Trophoblast cell (in vitro differentiated cells and primary cell): ENCODE results near the gene PLCB3.

Experiments
- DNase-seq, 2 donors: peaks; one replicate each; pipeline ENCODE4 v3.0.0-alpha.2; 2016
- H2AFZ ChIP-seq: 2 replicates; pipeline ENCODE4 v1.6.1; 2013; ENCODE audit warnings: low read length, moderate library complexity, mild to moderate bottlenecking; ENCODE audit not compliant: insufficient read depth, poor library complexity
- H2AK5ac ChIP-seq: 2 replicates; pipeline ENCODE4 v1.6.1; 2013; ENCODE audit warnings: mild to moderate bottlenecking, low read length
- H2BK120ac ChIP-seq: 2 replicates; pipeline ENCODE4 v1.6.1; 2013; ENCODE audit warnings: low read length, mild to moderate bottlenecking, moderate library complexity; ENCODE audit not compliant: insufficient read depth, poor library complexity
- H2BK12ac ChIP-seq: 2 replicates; pipeline ENCODE4 v1.6.1; 2013; ENCODE audit warnings: mild to moderate bottlenecking, low read length, moderate library complexity
- H2BK5ac ChIP-seq: 2 replicates; pipeline ENCODE4 v1.6.1; 2013; ENCODE audit warnings: low read length, low read depth, moderate library complexity, mild to moderate bottlenecking; ENCODE audit not compliant: poor library complexity
- H3K14ac ChIP-seq: 2 replicates; pipeline ENCODE4 v1.6.1; 2013; ENCODE audit warnings: mild to moderate bottlenecking, low read length
- H3K18ac ChIP-seq: 2 replicates; pipeline ENCODE4 v1.6.1; 2013; ENCODE audit warnings: mild to moderate bottlenecking, low read length
- H3K23ac ChIP-seq: 2 replicates; pipeline ENCODE4 v1.6.1; 2013; ENCODE audit warnings: low read length
- H3K27ac ChIP-seq: 2 replicates; pipeline ENCODE4 v1.5.1; 2013; ENCODE audit warnings: low read depth, mild to moderate bottlenecking, inconsistent platforms, low read length, moderate library complexity
- H3K27me3 ChIP-seq: 2 replicates; pipeline ENCODE4 v1.6.1; 2013; ENCODE audit warnings: inconsistent platforms, mild to moderate bottlenecking, low read length, moderate library complexity; ENCODE audit not compliant: insufficient read depth
- H3K36me3 ChIP-seq, 2 experiments: 1 replicate in 1 of 2; 2 replicates in 1 of 2; pipeline ENCODE4 v1.6.1; 2013; ENCODE audit warnings: low read length in 2 of 2, mild to moderate bottlenecking in 2 of 2, moderate library complexity in 1 of 2; ENCODE audit not compliant: insufficient read depth in 2 of 2, control insufficient read depth in 1 of 2
- H3K4ac ChIP-seq: 2 replicates; pipeline ENCODE4 v1.6.1; 2013; ENCODE audit warnings: low read depth, mild to moderate bottlenecking, low read length, moderate library complexity
- H3K4me1 ChIP-seq, 2 experiments: 1 replicate in 1 of 2; 2 replicates in 1 of 2; pipeline ENCODE4 v1.6.1; 2013; ENCODE audit warnings: low read length in 2 of 2, mild to moderate bottlenecking in 2 of 2, moderate library complexity in 1 of 2; ENCODE audit not compliant: insufficient read depth in 2 of 2, control insufficient read depth in 1 of 2
- H3K4me2 ChIP-seq: 2 replicates; pipeline ENCODE4 v1.6.1; 2013; ENCODE audit warnings: inconsistent platforms, mild to moderate bottlenecking, low read length, moderate library complexity
- H3K4me3 ChIP-seq: 2 replicates; pipeline ENCODE4 v1.5.1; 2013; ENCODE audit warnings: mild to moderate bottlenecking, low read depth, low read length, inconsistent platforms
- H3K79me1 ChIP-seq: one replicate; pipeline ENCODE4 v1.6.1; 2013; ENCODE audit warnings: low read length
- H3K79me2 ChIP-seq: 2 replicates; pipeline ENCODE4 v1.6.1; 2013; ENCODE audit warnings: low read length, mild to moderate bottlenecking; ENCODE audit not compliant: control insufficient read depth, insufficient read depth, poor library complexity
- H3K9ac ChIP-seq: 2 replicates; pipeline ENCODE4 v1.6.1; 2013; ENCODE audit warnings: mild to moderate bottlenecking, low read length
- H3K9me3 ChIP-seq: 2 replicates; pipeline ENCODE4 v1.6.1; 2013; ENCODE audit warnings: low read depth, mild to moderate bottlenecking, control low read depth, inconsistent platforms, low read length; ENCODE audit not compliant: insufficient read depth
- H4K12ac ChIP-seq: 2 replicates; pipeline ENCODE4 v1.6.1; 2013; ENCODE audit warnings: low read depth, mild to moderate bottlenecking, low read length, moderate library complexity
- H4K8ac ChIP-seq: 2 replicates; pipeline ENCODE4 v1.6.1; 2013; ENCODE audit warnings: low read depth, mild to moderate bottlenecking, low read length, moderate library complexity
- H4K91ac ChIP-seq: one replicate; pipeline ENCODE4 v1.6.1; 2013; ENCODE audit warnings: low read depth, mild to moderate bottlenecking, low read length, moderate library complexity
- WGBS: extraction: QIAGEN DNeasy Blood & Tissue Kit; methylation state at CpG from one replicate; pipeline ENCODE4 v1.1.7; 2013; ENCODE audit warnings: missing lambda C conversion rate; ENCODE audit not compliant: insufficient read length, insufficient coverage; ENCODE audit errors: extremely low coverage; 5-methylcytosine and 5-hydroxymethylcytosine counted together

The PLCB3 gene

DNA sequence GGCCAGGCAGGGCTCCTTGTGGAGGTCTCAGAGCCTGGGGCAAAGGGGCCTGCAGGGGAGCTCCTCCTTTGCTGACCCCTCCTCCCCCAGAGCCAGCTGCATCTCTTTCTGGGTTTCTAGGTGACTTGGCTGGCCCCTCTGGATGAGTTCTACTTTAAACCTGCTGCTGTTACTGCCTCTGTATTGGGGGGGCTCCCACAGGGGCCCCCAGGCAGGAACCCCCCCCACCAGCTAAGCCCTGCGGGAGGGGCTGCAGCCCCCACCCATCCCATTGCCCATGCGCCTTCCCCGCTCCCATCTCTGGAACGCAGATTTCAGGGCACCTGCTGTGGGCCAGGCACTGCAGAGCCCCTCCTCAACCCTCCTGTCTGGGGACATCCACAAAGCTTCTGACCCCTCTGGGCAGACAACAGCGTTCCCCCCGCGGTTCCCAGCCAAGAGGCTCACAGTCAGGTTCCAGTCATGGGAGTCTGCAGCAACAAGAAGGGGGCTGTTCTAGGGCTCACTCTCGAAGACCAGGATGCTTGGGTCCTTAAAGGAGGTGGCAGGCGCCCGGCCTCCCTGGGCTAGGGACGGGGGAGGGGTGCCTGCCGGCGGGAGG is 815 bp upstream of the PLCB3 start:
- H3K27me3 ChIP-seq: no peaks in the 10 kb centered on the region
- no peak overlapping the region for H2BK12ac ChIP-seq
- H3K36me3 ChIP-seq: peaks cover 11 to 18% of the 10 kb centered on the region in 2 experiments
- peaks cover 4% of the 10 kb centered on the region for H3K9me3 ChIP-seq
- no peak for DNase-seq
- no peak overlapping the region for H2BK120ac ChIP-seq
- H3K4me2 ChIP-seq: peak overlapping the region; percentile 88
- H3K9ac ChIP-seq: no peak overlapping the region
- no peak overlapping the region for H2AFZ ChIP-seq
- WGBS: no CpG with 5 or more reads among the region's 13 CpGs
- no peak overlapping the region for H3K23ac ChIP-seq
- H3K14ac ChIP-seq: no peak overlapping the region
- H3K4me3 ChIP-seq: peak overlapping the region; percentile 55
- no peak overlapping the region for H2AK5ac ChIP-seq
- no peak overlapping the region for H3K27ac ChIP-seq
- no peak overlapping the region for H4K12ac ChIP-seq
- peaks cover 8 to 18% of the 10 kb centered on the region in 2 experiments for H3K4me1 ChIP-seq
- H3K4ac ChIP-seq: no peak overlapping the region
- H3K18ac ChIP-seq: peak overlapping the region; percentile 55
- peak overlapping the region; percentile 41 for H4K91ac ChIP-seq
- H3K79me1 ChIP-seq: peaks cover 32% of the 10 kb centered on the region
- peaks cover 20% of the 10 kb centered on the region for H3K79me2 ChIP-seq
- no peak overlapping the region for H2BK5ac ChIP-seq
- H4K8ac ChIP-seq: peak overlapping the region; percentile 85

DNA sequence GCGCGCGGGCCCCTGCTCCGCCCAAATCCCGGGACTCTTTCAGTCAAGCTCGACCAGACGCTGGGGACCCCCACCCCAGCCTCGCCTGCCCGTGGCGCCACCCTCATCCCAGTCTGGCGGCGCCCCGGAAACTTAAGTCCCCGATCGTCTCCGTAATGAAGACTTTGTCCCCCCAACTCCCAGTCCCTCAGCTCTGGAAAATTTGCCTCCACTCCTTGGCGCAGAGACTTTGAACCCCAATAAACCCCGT is 348 bp downstream of the PLCB3 start:
- no peak for DNase-seq
- H2BK5ac ChIP-seq: peak overlapping the region; percentile 0
- peak overlapping the region; percentile 74 for H3K18ac ChIP-seq
- H3K9me3 ChIP-seq: peaks cover 2% of the 10 kb centered on the region
- no CpG with 5 or more reads among the region's 18 CpGs for WGBS
- H2BK120ac ChIP-seq: peak overlapping the region; percentile 28
- H2AFZ ChIP-seq: peak overlapping the region; percentile 41
- H3K4me2 ChIP-seq: peak overlapping the region; percentile 85
- peaks cover 12% of the 10 kb centered on the region for H3K79me2 ChIP-seq
- H4K8ac ChIP-seq: peak overlapping the region; percentile 52
- H3K14ac ChIP-seq: peak overlapping the region; percentile 4
- H2AK5ac ChIP-seq: no peak overlapping the region
- peaks cover 22 to 30% of the 10 kb centered on the region in 2 experiments for H3K36me3 ChIP-seq
- H3K4me3 ChIP-seq: peak overlapping the region; percentile 79
- H3K9ac ChIP-seq: peak overlapping the region; percentile 82
- H3K4ac ChIP-seq: peak overlapping the region; percentile 81
- H3K27me3 ChIP-seq: no peaks in the 10 kb centered on the region
- H3K27ac ChIP-seq: no peak overlapping the region
- no peak overlapping the region for H2BK12ac ChIP-seq
- no peak overlapping the region for H4K12ac ChIP-seq
- H3K79me1 ChIP-seq: peaks cover 23% of the 10 kb centered on the region
- H3K23ac ChIP-seq: no peak overlapping the region
- H3K4me1 ChIP-seq: peaks cover 8 to 16% of the 10 kb centered on the region in 2 experiments
- H4K91ac ChIP-seq: peak overlapping the region; percentile 74

DNA sequence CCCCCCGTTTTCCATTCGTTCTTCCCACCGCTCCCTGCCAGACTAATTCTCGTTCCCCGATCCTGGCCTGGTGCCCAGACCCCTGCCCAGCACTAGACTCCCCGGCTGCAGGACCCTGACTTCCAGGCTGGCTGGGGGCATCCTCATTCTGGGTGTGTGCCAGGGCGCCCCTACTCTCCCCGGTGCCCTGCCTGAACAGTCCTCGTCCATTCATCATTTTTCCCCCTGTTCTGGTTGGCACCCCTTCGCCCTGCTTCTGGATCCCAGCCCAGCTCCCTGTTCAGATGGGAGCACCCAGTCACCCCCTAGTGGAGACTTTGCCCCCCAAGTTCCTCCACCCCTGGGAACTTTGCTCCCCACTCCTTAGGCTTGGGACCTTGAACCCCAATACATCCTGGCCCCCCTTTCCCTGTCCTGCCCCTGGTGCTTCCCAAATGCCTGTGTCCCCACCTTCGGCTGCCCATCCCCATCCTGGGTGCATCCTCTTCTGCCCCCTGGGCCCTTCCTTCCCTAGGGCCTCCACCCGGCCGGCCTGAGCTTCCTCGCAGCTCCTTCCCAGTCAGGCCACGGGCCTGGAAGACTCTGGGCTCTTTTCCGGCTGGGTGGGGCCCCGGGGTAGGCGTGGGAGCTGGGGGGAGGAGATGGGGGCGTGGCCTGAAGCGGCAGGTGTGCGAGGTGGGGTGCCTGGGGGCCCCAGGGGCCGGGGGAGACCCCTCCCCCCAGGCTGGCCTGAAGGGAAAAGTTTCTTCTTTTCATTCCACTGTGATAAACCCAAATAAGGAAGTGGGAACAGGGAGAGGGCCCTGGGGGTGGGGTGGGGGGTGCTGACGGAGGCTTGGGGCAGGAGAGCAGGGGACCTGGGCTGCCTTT is 908 bp downstream of the PLCB3 start:
- Histone ChIP-seq H3K4ac (peak overlapping the region; percentile 81), H2BK5ac (peak overlapping the region; percentile 0), H4K8ac (peak overlapping the region; percentile 83), H3K9me3 (no peaks in the 10 kb centered on the region), H2BK12ac (peak overlapping the region; percentile 50), H3K79me1 (peaks cover 19% of the 10 kb centered on the region), H3K27ac (no peak overlapping the region), H3K79me2 (peaks cover 9% of the 10 kb centered on the region), H3K4me1 (peaks cover 8 to 16% of the 10 kb centered on the region in 2 experiments), H3K4me2 (peak overlapping the region; percentile 85), H3K14ac (peak overlapping the region; percentile 4), H3K27me3 (no peaks in the 10 kb centered on the region), H3K23ac (no peak overlapping the region), H3K18ac (peak overlapping the region; percentile 76), H4K12ac (peak overlapping the region; percentile 65), H4K91ac (peak overlapping the region; percentile 74), H3K4me3 (peak overlapping the region; percentile 79), H2AFZ (peak overlapping the region; percentile 21), H3K9ac (peak overlapping the region; percentile 82), H2BK120ac (peak overlapping the region; percentile 48), H2AK5ac (peak overlapping the region; percentile 77), H3K36me3 (peaks cover 25 to 33% of the 10 kb centered on the region in 2 experiments)
- peak in 1 of 2 donors; percentile 54 for DNase-seq
- no CpG with 5 or more reads among the region's 23 CpGs for WGBS

DNA sequence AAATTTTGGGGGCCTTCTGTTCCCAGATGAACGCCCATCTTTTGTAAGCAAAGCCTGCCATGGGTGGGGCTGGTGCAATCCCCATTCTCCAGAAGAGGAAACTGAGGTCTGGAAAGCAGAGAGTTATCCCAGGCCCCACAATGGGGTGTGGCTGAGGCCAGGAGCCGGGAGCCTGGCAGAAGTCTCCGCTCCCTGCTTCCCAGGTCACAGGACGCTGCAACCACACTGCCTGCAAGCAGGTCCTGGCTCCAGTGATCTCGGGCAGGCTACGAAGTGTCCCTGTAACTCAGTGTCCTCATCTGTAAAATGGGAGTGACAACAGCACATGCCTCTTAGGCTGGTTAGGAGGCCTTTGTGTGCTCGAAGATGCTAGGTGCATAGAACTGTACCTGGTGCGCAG is 1.7 kb downstream of the PLCB3 start:
- Histone ChIP-seq H2AFZ (no peak overlapping the region), H3K9ac (no peak overlapping the region), H2BK5ac (no peak overlapping the region), H3K4me2 (peak overlapping the region; percentile 85), H4K12ac (no peak overlapping the region), H3K9me3 (no peaks in the 10 kb centered on the region), H2BK120ac (no peak overlapping the region), H3K18ac (peak overlapping the region; percentile 12), H3K79me2 (peaks cover 9% of the 10 kb centered on the region), H3K27me3 (no peaks in the 10 kb centered on the region), H3K27ac (no peak overlapping the region), H2BK12ac (no peak overlapping the region), H3K36me3 (peaks cover 30 to 35% of the 10 kb centered on the region in 2 experiments), H3K4me1 (peaks cover 8 to 12% of the 10 kb centered on the region in 2 experiments), H4K91ac (no peak overlapping the region), H3K23ac (no peak overlapping the region), H3K14ac (no peak overlapping the region), H3K79me1 (peaks cover 15% of the 10 kb centered on the region), H2AK5ac (no peak overlapping the region), H3K4me3 (no peak overlapping the region), H3K4ac (no peak overlapping the region), H4K8ac (no peak overlapping the region)
- WGBS: no CpG with 5 or more reads among the region's 8 CpGs
- DNase-seq: no peak
